GM12864 (cell line): ENCODE measurements around the gene RPP25L.

Experiments used
- DNase-seq: peaks from one replicate; pipeline ENCODE4 v3.0.0-alpha.2; 2011; ENCODE audit warnings: low read depth
- H3K4me3 ChIP-seq: 2 replicates; pipeline ENCODE4 v1.5.1; 2011; ENCODE audit warnings: mild to moderate bottlenecking, low read depth, low read length, control low read depth
- TF ChIP-seq, protein P1 (sequence below): IDR thresholded peaks from 2 replicates; pipeline ENCODE4 v1.5.1; 2011; ENCODE audit warnings: low read depth, mild to moderate bottlenecking, moderate library complexity, low read length, control low read depth, inconsistent platforms; ENCODE audit errors: missing control alignments

The RPP25L gene

DNA sequence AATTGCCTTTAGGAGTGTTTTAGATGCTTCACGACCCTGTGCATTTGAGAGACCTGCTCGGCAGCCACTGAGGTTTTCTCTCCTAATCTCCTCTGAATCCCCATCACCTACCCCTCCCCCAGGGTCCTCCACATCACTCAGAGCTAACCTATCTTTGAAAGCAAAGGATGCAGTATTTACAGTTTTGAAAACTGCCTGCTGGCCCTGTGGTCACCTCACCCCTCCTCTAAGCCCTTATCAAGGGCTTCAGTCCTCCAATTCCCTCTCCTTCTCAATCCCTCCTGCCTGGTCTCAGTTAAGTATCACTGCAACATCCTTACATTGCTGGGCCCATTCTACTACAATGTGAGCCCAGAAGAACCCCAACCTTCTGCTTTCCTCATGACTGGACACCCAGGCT is 4.6 kb downstream of the RPP25L start:
- no peak overlapping the region for H3K4me3 ChIP-seq
- TF ChIP-seq, protein P1, sequence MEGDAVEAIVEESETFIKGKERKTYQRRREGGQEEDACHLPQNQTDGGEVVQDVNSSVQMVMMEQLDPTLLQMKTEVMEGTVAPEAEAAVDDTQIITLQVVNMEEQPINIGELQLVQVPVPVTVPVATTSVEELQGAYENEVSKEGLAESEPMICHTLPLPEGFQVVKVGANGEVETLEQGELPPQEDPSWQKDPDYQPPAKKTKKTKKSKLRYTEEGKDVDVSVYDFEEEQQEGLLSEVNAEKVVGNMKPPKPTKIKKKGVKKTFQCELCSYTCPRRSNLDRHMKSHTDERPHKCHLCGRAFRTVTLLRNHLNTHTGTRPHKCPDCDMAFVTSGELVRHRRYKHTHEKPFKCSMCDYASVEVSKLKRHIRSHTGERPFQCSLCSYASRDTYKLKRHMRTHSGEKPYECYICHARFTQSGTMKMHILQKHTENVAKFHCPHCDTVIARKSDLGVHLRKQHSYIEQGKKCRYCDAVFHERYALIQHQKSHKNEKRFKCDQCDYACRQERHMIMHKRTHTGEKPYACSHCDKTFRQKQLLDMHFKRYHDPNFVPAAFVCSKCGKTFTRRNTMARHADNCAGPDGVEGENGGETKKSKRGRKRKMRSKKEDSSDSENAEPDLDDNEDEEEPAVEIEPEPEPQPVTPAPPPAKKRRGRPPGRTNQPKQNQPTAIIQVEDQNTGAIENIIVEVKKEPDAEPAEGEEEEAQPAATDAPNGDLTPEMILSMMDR: no peak
- no peak for DNase-seq

DNA sequence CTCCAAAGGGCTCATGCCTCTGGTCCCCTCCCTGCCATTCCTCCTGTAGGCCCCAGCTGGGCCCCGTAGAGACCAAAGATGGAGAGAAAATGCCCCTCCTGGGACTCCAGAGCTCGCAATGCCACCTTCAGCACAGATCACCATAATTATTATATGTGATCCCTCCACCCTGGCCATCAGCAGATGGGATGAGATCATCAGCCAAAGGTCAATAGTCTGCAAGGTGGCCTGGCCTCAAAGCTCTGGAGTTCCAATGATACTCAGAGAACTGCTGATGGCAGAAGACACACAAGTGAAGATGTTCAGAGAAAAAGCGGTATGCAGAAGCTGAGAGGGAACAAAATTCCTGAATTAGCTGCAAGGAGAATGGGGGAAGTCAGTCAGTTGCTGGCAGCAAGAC is 5.0 kb downstream of the RPP25L start:
- no peak overlapping the region for H3K4me3 ChIP-seq
- TF ChIP-seq, protein P1: no peak
- DNase-seq: no peak

DNA sequence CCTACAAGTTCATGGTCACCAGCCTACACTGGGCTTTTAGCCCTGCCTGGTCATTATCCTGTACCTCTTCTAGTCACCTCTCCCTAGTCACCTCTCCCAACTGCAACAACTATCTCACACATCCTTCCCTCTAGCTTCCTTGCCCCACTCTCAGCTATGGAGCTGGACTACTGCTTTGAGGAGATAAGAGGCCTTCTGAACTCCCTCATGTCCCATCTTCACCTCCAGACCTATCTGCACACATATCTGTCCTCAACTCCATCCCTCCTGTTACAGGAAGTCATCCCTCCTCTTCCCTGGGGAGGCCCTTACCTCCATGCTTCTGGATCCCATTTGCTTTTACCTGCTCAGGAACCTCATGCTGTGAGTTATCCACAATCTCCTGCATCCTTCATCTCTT is 5.7 kb downstream of the RPP25L start:
- TF ChIP-seq, protein P1: no peak
- DNase-seq: no peak
- no peak overlapping the region for H3K4me3 ChIP-seq

DNA sequence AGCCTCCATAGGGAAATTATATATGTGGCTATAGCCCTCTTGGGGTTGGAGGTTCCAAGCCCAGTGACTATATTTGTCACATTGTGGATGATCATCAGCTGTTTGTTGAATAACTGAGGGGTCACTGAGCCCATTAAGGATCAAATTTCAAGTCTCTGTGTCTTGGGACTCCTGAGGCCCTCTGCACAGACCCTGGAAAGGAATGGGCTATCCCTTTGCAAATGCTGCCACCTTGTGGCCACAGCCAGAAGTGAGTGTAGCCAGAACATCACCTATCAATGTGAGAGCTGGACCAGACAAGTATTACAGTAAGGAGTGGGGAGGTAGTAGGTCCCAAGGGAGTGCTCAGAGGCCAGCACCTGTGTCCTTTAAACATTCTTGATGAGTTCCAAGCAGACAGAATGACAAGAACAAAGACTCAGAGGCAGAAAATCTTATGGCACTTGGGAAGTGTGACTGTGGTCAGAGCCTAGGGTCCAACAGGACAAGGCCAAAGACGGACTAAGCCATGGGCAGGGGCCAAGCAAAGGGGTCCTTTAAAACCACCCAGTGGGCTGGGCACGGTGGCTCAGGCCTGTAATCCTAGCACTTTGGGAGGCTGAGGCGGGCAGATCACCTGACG is 8.2 kb downstream of the RPP25L start:
- TF ChIP-seq, protein P1: peak; percentile 94
- peak; percentile 31 for DNase-seq
- H3K4me3 ChIP-seq: no peak overlapping the region

DNA sequence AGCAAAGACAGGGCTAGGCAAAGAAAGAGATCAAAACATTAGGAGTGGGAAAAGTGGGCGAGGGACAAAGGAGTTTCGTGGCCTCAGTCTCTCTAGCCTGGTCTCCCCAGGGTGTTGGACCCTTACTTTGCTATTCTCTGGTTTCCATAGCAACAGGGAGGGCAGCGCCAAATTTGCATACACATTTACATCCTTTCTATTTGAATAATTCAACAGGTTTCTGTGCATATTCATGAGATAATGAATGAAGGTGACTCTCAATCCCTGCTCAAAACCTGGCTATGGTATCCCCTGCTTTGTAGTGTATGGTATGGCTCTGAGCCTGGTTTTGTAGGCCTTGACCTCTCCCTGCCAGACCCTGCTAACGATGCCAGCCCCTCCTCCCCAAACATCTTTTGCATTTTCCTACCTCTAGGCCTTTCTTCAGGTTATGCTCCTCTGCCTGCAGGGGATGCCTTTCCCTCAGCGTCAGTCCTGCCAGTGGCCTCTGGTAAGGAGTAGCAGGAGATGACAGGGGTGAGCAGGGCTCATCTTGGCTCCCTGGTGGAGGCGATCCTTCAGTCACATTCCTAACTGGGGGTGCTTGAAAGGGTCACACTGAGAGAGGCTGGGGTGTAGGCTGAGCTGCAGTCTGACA is 9.8 kb downstream of the RPP25L start:
- DNase-seq: no peak
- no peak overlapping the region for H3K4me3 ChIP-seq
- TF ChIP-seq, protein P1: no peak

DNA sequence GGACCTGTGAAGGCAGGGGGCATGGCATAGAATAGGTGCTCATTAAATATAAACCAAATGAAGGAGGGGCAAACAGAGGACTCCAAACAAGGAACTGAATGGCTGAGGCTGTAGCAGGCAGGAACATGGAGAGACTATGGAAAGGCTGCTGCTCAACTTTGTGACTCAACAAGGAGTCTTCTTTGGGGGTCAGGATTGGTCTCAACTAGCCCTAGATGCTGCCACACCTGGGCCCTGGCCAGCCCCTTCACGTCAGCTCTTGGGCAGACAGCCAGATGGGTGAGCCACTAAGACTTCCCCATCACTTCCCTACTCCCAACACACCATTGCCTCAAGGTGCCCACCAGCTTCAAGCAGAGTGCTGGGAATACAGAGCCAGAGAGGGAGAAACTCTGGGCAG is 11.0 kb downstream of the RPP25L start:
- H3K4me3 ChIP-seq: no peak overlapping the region
- DNase-seq: no peak
- TF ChIP-seq, protein P1: no peak

DNA sequence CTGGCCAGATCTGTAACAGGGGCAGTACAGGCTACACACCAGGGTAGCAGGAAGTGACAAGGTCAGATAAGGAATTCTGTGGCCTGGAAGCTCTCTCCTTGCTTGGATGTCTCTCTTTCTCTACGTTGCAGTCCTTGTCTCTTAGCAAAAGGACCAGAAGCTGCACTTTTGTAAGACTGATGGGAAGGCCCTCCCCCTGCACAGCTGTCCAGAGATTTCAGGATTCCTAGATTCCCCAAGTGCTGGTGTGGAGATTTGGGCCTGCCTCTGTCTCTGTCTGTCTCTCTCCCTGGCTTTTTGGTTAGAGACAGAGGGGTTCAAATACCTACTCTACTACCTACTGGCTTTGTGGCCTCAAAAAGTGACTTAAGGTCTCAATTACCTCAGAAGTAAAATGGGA is 12.4 kb downstream of the RPP25L start:
- TF ChIP-seq, protein P1: no peak
- H3K4me3 ChIP-seq: no peak overlapping the region
- DNase-seq: no peak
